ENCODE results near the gene IRS1. TPM values are rescaled to one million over a fixed set of nuclear protein-coding genes. Genes with fewer than 3 reads are reported as not detected.
A peak's percentile ranks its signal among the peaks of the same experiment; 100 is the strongest.

Gene IRS1
- polyA plus RNA-seq, 1 donor (not counting 4 experiments of a cell fraction or from before 2014, with no cell fraction given): 11.2 TPM

- H3K36me3 ChIP-seq (ENCODE audit: control insufficient read depth in 2 of 2, extremely low read depth in 1 of 2, insufficient read depth in 2 of 2, low read length in 2 of 2): no peaks in the 10 kb centered on the region
Observed at GRCh38 chr2:226720948-226721347, 78.7 kb downstream of the IRS1 start.

GRCh38 chr2:226717719-226718118 is 81.9 kb downstream of the IRS1 start:
- no peaks in the 10 kb centered on the region for H3K79me2 ChIP-seq (ENCODE audit: control insufficient read depth, insufficient read depth, low read length)
- H2AFZ ChIP-seq (ENCODE audit: control insufficient read depth, low read length): no peak overlapping the region
- dilution Hi-C loops (cut with MboI; ENCODE audit: extremely low pct_ligation_motif_present, low sequenced_read_pairs): no loop called here
- no peaks in the 10 kb centered on the region for H4K20me1 ChIP-seq (ENCODE audit: control insufficient read depth, extremely low read depth, insufficient read depth, low read length)
- H3K27ac ChIP-seq (ENCODE audit: control insufficient read depth, insufficient read depth, low read length): no peak overlapping the region
- no peak overlapping the region for H3K4me2 ChIP-seq (ENCODE audit: control insufficient read depth, extremely low read depth, insufficient read depth, low read depth, low read length)
- H3K4me1 ChIP-seq (ENCODE audit: control insufficient read depth, extremely low read depth, insufficient read depth, low read length): no peaks in the 10 kb centered on the region
- TF ChIP-seq CTCF (optimal IDR thresholded peaks at IDR 0.05 in 1 of 3, IDR thresholded peaks at IDR 0.05 in 1 of 3, conservative IDR thresholded peaks at IDR 0.05 in 1 of 3; ENCODE audit: extremely low read depth in 1 of 3, insufficient read depth in 2 of 3, low read length in 3 of 3) (no peak), EZH2 (IDR thresholded peaks at IDR 0.05; ENCODE audit: low read length) (no peak)
- no peaks in the 10 kb centered on the region for H3K27me3 ChIP-seq (ENCODE audit: control insufficient read depth, extremely low read depth, insufficient read depth, low read length)
- H3K4me3 ChIP-seq (ENCODE audit: control insufficient read depth in 2 of 3, extremely low read depth in 1 of 3, insufficient read depth in 2 of 3, low read depth in 1 of 3, low read length in 3 of 3): no peak overlapping the region
- H3K36me3 ChIP-seq (ENCODE audit: control insufficient read depth in 2 of 2, extremely low read depth in 1 of 2, insufficient read depth in 2 of 2, low read length in 2 of 2): no peaks in the 10 kb centered on the region
- H3K9me1 ChIP-seq (ENCODE audit: control insufficient read depth, extremely low read depth, insufficient read depth, low read length): no peaks in the 10 kb centered on the region
- FAIRE-seq (peak; percentile 62), DNase-seq (ENCODE audit: low read depth, low spot score) (no peak)
- no peak overlapping the region for H3K9ac ChIP-seq (ENCODE audit: control insufficient read depth, extremely low read depth, insufficient read depth, low read length)
- H3K9me3 ChIP-seq (ENCODE audit: control insufficient read depth, low read depth, low read length): no peaks in the 10 kb centered on the region

More at GRCh38 chr2:226720948-226721347, 78.7 kb downstream of the IRS1 start:
- H3K9me3 ChIP-seq (ENCODE audit: control insufficient read depth, low read depth, low read length): no peaks in the 10 kb centered on the region
- DNase-seq (ENCODE audit: low read depth, low spot score): no peak
- no peak overlapping the region for H3K27ac ChIP-seq (ENCODE audit: control insufficient read depth, insufficient read depth, low read length)
- H4K20me1 ChIP-seq (ENCODE audit: control insufficient read depth, extremely low read depth, insufficient read depth, low read length): no peaks in the 10 kb centered on the region
- H3K9me1 ChIP-seq (ENCODE audit: control insufficient read depth, extremely low read depth, insufficient read depth, low read length): no peaks in the 10 kb centered on the region
- no peak overlapping the region for H2AFZ ChIP-seq (ENCODE audit: control insufficient read depth, low read length)
- H3K4me3 ChIP-seq (ENCODE audit: control insufficient read depth in 2 of 3, extremely low read depth in 1 of 3, insufficient read depth in 2 of 3, low read depth in 1 of 3, low read length in 3 of 3): no peak overlapping the region
- no peak for TF ChIP-seq EZH2 (IDR thresholded peaks at IDR 0.05; ENCODE audit: low read length)
- TF ChIP-seq CTCF (optimal IDR thresholded peaks at IDR 0.05 in 1 of 3, IDR thresholded peaks at IDR 0.05 in 1 of 3, conservative IDR thresholded peaks at IDR 0.05 in 1 of 3; ENCODE audit: extremely low read depth in 1 of 3, insufficient read depth in 2 of 3, low read length in 3 of 3): no peak
- dilution Hi-C loops (cut with MboI; ENCODE audit: extremely low pct_ligation_motif_present, low sequenced_read_pairs): no loop called here
- H3K4me1 ChIP-seq (ENCODE audit: control insufficient read depth, extremely low read depth, insufficient read depth, low read length): peaks cover 2% of the 10 kb centered on the region
- FAIRE-seq: no peak
- H3K79me2 ChIP-seq (ENCODE audit: control insufficient read depth, insufficient read depth, low read length): no peaks in the 10 kb centered on the region
- H3K9ac ChIP-seq (ENCODE audit: control insufficient read depth, extremely low read depth, insufficient read depth, low read length): no peak overlapping the region
- H3K27me3 ChIP-seq (ENCODE audit: control insufficient read depth, extremely low read depth, insufficient read depth, low read length): no peaks in the 10 kb centered on the region
- no peak overlapping the region for H3K4me2 ChIP-seq (ENCODE audit: control insufficient read depth, extremely low read depth, insufficient read depth, low read depth, low read length)

All from keratinocyte (primary cell).